Liver (tissue), 9 donors: ENCODE measurements around the gene RRP8. TPM values are rescaled to one million over a fixed set of nuclear protein-coding genes. Genes with fewer than 3 reads are reported as not detected.

Experiments
- DNase-seq: peaks from one replicate; pipeline ENCODE4 v3.0.0-alpha.2; 2017; ENCODE audit warnings: low spot score
- H3K27ac ChIP-seq, 2 donors: one replicate each; pipeline ENCODE4 v1.7.0; 2013; ENCODE audit warnings: inconsistent platforms in 2 of 2, low read length in 2 of 2, control low read depth in 1 of 2, low read depth in 1 of 2, mild to moderate bottlenecking in 1 of 2
- H3K27me3 ChIP-seq, 4 donors: one replicate each; pipeline versions ENCODE4 v1.6.1 to v1.7.0; 2013; ENCODE audit warnings: low read length in 3 of 4, inconsistent platforms in 1 of 4, mild to moderate bottlenecking in 1 of 4, moderate library complexity in 1 of 4; ENCODE audit not compliant: control insufficient read depth in 4 of 4, insufficient read depth in 4 of 4
- H3K36me3 ChIP-seq, 4 donors: one replicate each; pipeline versions ENCODE4 v1.6.1 to v1.7.0; 2013; ENCODE audit warnings: low read length in 3 of 4, mild to moderate bottlenecking in 3 of 4, low read depth in 1 of 4, moderate library complexity in 1 of 4; ENCODE audit not compliant: control insufficient read depth in 4 of 4, insufficient read depth in 3 of 4
- H3K4me1 ChIP-seq, 4 donors: one replicate each; pipeline versions ENCODE4 v1.6.1 to v1.7.0; 2013; ENCODE audit warnings: low read length in 3 of 4, mild to moderate bottlenecking in 3 of 4, moderate library complexity in 1 of 4; ENCODE audit not compliant: control insufficient read depth in 4 of 4, insufficient read depth in 4 of 4
- H3K4me3 ChIP-seq, 3 donors: one replicate each; pipeline versions ENCODE4 v1.6.1 to v1.7.0; 2013; ENCODE audit warnings: low read length in 3 of 3, control low read depth in 1 of 3, low read depth in 1 of 3, mild to moderate bottlenecking in 1 of 3
- H3K9ac ChIP-seq, 2 donors: one replicate each; pipeline ENCODE4 v1.7.0; 2013; ENCODE audit warnings: low read length in 2 of 2, mild to moderate bottlenecking in 2 of 2, moderate library complexity in 2 of 2, control low read depth in 1 of 2, low read depth in 1 of 2
- H3K9me3 ChIP-seq, 4 donors: one replicate each; pipeline versions ENCODE4 v1.6.1 to v1.7.0; 2013; ENCODE audit warnings: low read length in 3 of 4; ENCODE audit not compliant: control insufficient read depth in 4 of 4
- EGR1 ChIP-seq, 2 donors: IDR thresholded peaks; 2 replicates each; pipeline ENCODE4 v1.6.1; 2016 to 2018; ENCODE audit warnings: antibody characterized with exemption in 2 of 2, low read depth in 2 of 2
- FOXA1 ChIP-seq: IDR thresholded peaks from 2 replicates; pipeline ENCODE4 v1.6.1; 2016; ENCODE audit warnings: antibody characterized with exemption
- FOXA2 ChIP-seq: IDR thresholded peaks from 2 replicates; pipeline ENCODE4 v1.6.1; 2016; ENCODE audit warnings: antibody characterized with exemption
- GABPA ChIP-seq, 2 donors: IDR thresholded peaks in 1 of 2; conservative IDR thresholded peaks in 1 of 2; 2 replicates each; pipeline ENCODE4 v1.6.1; 2016; ENCODE audit warnings: antibody characterized with exemption in 2 of 2, mild to moderate bottlenecking in 1 of 2, moderate library complexity in 1 of 2
- HNF4A ChIP-seq, 2 donors: conservative IDR thresholded peaks; 2 replicates each; pipeline ENCODE4 v1.6.1; 2016; ENCODE audit warnings: antibody characterized with exemption in 2 of 2, mild to moderate bottlenecking in 2 of 2
- HNF4G ChIP-seq: IDR thresholded peaks from 2 replicates; pipeline ENCODE4 v1.6.1; 2016; ENCODE audit warnings: antibody characterized with exemption
- JUND ChIP-seq, 2 donors: IDR thresholded peaks; 2 replicates each; pipeline ENCODE4 v1.6.1; 2016; ENCODE audit warnings: antibody characterized with exemption in 2 of 2
- NR2F2 ChIP-seq: IDR thresholded peaks from 2 replicates; pipeline ENCODE4 v1.6.1; 2016; ENCODE audit warnings: antibody characterized with exemption
- RAD21 ChIP-seq, 2 donors: IDR thresholded peaks; 2 replicates each; pipeline ENCODE4 v1.6.1; 2016; ENCODE audit warnings: antibody characterized with exemption in 2 of 2, mild to moderate bottlenecking in 2 of 2
- REST ChIP-seq: IDR thresholded peaks from 2 replicates; pipeline ENCODE4 v1.6.1; 2016; ENCODE audit warnings: antibody characterized with exemption, mild to moderate bottlenecking
- RXRA ChIP-seq, 2 donors: IDR thresholded peaks; 2 replicates each; pipeline ENCODE4 v1.6.1; 2017 to 2018; ENCODE audit warnings: antibody characterized with exemption in 2 of 2, mild to moderate bottlenecking in 1 of 2
- SP1 ChIP-seq: IDR thresholded peaks from 2 replicates; pipeline ENCODE4 v1.6.1; 2018; ENCODE audit warnings: antibody characterized with exemption, mild to moderate bottlenecking
- TAF1 ChIP-seq: conservative IDR thresholded peaks from 2 replicates; pipeline ENCODE4 v1.6.1; 2016; ENCODE audit warnings: antibody characterized with exemption, mild to moderate bottlenecking
- YY1 ChIP-seq: IDR thresholded peaks from 2 replicates; pipeline ENCODE4 v1.6.1; 2016; ENCODE audit warnings: antibody characterized with exemption, mild to moderate bottlenecking
- ZBTB33 ChIP-seq: IDR thresholded peaks from 2 replicates; pipeline ENCODE4 v1.6.1; 2016; ENCODE audit warnings: antibody characterized with exemption
- WGBS: extraction: QIAGEN DNeasy Blood & Tissue Kit; methylation state at CpG from one replicate; pipeline ENCODE4 v1.1.7; 2013; 5-methylcytosine and 5-hydroxymethylcytosine counted together
- polyA plus RNA-seq, 2 donors: library from polyadenylated mRNA; stranded (reverse) in 1 of 2; unstranded in 1 of 2; fragments of 200-250 nt in 1 of 2; fragments of >200 nt in 1 of 2; fragmentation: Nextera tagmentation in 1 of 2; extraction: Ambion mirVana in 1 of 2; gene quantifications; one replicate each; pipeline versions ENCODE4 v1.2.1 to v1.2.3, GENCODE V29; 2013 to 2015
- total RNA-seq, 2 donors: library from RNA; depleted of rRNA; stranded (reverse); fragments of >200 nt; gene quantifications; one replicate each; pipeline ENCODE4 v1.2.3, GENCODE V29; 2014
- TF ChIP-seq, protein P1 (sequence below): IDR thresholded peaks from 2 replicates; pipeline ENCODE4 v1.6.1; 2016; ENCODE audit warnings: antibody characterized with exemption
- TF ChIP-seq, protein P2 (sequence below): IDR thresholded peaks from 2 replicates; pipeline ENCODE4 v1.6.1; 2016; ENCODE audit warnings: antibody characterized with exemption
- TF ChIP-seq, protein P3 (sequence below): fragments of 150-350 bp; IDR thresholded peaks from 2 replicates; pipeline ENCODE4 v1.5.1; 2017; ENCODE audit warnings: improper control_type of control experiment, low read depth, low read length; ENCODE audit not compliant: missing input control
- donor health status: healthy.
- donor health status: healthy.
- donor health status: healthy.
- donor health status: healthy.
- donor health status: healthy.

The RRP8 gene
- total and polyA plus RNA-seq, 4 donors = 10.3 to 12.6 (median 11.2) TPM

- no peak overlapping the region for H3K9ac ChIP-seq
- no peaks in the 10 kb centered on the region for H3K9me3 ChIP-seq
- H3K27me3 ChIP-seq = no peaks in the 10 kb centered on the region
- H3K27ac ChIP-seq = no peak overlapping the region
- DNase-seq = no peak
- peaks cover 7 to 16% (median 10%) of the 10 kb centered on the region in 4 donors for H3K36me3 ChIP-seq
- H3K4me3 ChIP-seq = no peak overlapping the region
- peaks cover 0 to 35% (median 22%) of the 10 kb centered on the region in 4 donors for H3K4me1 ChIP-seq
- no peak for TF ChIP-seq ZBTB33
- no peak for TF ChIP-seq TAF1
- no peak for TF ChIP-seq HNF4G
- TF ChIP-seq FOXA1 = no peak
- no peak for TF ChIP-seq FOXA2
- no peak for TF ChIP-seq GABPA (IDR thresholded peaks at IDR 0.05 in 1 of 2, conservative IDR thresholded peaks at IDR 0.05 in 1 of 2)
- TF ChIP-seq, protein P1, sequence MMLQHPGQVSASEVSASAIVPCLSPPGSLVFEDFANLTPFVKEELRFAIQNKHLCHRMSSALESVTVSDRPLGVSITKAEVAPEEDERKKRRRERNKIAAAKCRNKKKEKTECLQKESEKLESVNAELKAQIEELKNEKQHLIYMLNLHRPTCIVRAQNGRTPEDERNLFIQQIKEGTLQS = no peak
- no peak for TF ChIP-seq YY1
- TF ChIP-seq NR2F2 = no peak
- TF ChIP-seq RAD21 (IDR thresholded peaks at IDR 0.05) = no peak
- TF ChIP-seq, protein P2, sequence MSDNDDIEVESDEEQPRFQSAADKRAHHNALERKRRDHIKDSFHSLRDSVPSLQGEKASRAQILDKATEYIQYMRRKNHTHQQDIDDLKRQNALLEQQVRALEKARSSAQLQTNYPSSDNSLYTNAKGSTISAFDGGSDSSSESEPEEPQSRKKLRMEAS = no peak
- TF ChIP-seq EGR1 (IDR thresholded peaks at IDR 0.05; ENCODE audit: low read depth in 2 of 2) = no peak
- TF ChIP-seq JUND (IDR thresholded peaks at IDR 0.05) = no peak
- TF ChIP-seq, protein P3, sequence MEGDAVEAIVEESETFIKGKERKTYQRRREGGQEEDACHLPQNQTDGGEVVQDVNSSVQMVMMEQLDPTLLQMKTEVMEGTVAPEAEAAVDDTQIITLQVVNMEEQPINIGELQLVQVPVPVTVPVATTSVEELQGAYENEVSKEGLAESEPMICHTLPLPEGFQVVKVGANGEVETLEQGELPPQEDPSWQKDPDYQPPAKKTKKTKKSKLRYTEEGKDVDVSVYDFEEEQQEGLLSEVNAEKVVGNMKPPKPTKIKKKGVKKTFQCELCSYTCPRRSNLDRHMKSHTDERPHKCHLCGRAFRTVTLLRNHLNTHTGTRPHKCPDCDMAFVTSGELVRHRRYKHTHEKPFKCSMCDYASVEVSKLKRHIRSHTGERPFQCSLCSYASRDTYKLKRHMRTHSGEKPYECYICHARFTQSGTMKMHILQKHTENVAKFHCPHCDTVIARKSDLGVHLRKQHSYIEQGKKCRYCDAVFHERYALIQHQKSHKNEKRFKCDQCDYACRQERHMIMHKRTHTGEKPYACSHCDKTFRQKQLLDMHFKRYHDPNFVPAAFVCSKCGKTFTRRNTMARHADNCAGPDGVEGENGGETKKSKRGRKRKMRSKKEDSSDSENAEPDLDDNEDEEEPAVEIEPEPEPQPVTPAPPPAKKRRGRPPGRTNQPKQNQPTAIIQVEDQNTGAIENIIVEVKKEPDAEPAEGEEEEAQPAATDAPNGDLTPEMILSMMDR = no peak
- TF ChIP-seq RXRA (IDR thresholded peaks at IDR 0.05) = no peak
- no peak for TF ChIP-seq HNF4A (conservative IDR thresholded peaks at IDR 0.05)
- TF ChIP-seq REST = no peak
- TF ChIP-seq SP1 = no peak
- 98% methylated on average over 9 of the region's 9 CpGs for WGBS
Measured at GRCh38 chr11:6615882-6616585, 12.6 kb upstream of the RRP8 start.
